EH (cell line): ENCODE results near the gene NHP2.
A peak's percentile ranks its signal among the peaks of the same experiment; 100 is the strongest.

ENCODE experiments used
- DNase-seq: peaks from one replicate; pipeline ENCODE4 v3.0.0-alpha.2; 2015; ENCODE audit warnings: low read depth

NHP2 gene

DNA sequence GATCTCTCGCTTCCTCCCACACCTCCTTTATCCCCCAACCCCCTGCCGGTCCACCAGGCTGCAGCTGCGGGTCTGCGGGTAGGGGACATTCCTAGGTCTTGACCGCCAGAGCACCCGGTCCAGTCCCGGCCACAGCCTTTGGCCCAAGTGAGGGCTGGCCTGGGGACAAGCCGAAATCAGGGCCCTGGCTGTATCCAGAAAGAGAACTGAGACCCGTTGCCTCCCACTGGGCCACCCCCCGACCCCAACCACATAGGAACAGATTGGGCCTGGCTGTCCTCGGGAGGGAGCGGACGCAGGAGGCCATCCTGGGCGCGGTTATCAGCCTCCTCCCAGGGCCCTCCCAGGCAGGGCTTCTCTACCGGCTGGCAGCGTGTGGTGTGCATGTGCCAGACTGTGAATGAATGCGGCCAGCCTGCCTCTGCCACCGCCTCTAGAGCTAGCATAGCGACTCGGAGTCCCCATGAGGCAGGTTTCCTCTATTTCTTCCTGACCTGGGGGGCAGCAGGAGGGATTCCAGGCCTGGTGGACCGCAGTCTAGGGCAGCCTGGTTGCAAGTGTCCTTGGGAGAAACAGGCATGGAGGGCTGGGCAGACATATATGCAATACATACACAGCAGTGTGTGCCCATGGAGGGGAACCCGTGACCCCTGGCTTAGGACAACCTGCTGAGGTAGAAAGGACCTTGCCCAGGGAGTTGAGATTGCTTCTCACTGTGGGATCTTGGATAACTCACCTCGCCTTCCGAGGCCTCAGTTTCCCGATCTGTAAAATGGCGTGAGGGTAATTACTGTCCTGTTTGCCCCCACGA is 39.2 kb downstream of the NHP2 start:
- no peak for DNase-seq

DNA sequence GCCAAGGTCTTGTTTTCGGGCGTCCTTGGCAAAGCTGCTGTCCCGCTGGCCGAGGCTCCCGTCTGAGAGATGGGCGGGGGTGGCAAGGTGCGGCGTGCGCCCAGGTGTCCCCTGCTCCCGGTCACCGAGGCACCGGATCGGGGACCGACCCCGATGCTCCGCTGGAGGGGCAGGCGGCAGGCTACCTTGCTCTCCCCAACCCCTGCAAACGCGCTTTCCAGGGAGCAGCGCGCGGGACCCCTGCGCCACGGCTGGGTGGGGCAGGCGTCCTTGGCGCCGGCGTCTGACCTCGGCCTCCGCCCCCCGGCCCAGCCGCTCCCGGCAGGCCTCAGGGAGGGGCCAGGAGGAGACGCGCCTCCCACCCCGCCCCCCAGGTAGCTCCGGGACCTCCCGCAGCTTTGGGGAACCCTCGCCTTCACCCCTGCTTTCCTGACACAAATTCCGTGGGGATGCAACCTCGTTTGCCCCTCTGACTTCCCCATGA is 39.8 kb downstream of the NHP2 start:
- DNase-seq, result no peak

DNA sequence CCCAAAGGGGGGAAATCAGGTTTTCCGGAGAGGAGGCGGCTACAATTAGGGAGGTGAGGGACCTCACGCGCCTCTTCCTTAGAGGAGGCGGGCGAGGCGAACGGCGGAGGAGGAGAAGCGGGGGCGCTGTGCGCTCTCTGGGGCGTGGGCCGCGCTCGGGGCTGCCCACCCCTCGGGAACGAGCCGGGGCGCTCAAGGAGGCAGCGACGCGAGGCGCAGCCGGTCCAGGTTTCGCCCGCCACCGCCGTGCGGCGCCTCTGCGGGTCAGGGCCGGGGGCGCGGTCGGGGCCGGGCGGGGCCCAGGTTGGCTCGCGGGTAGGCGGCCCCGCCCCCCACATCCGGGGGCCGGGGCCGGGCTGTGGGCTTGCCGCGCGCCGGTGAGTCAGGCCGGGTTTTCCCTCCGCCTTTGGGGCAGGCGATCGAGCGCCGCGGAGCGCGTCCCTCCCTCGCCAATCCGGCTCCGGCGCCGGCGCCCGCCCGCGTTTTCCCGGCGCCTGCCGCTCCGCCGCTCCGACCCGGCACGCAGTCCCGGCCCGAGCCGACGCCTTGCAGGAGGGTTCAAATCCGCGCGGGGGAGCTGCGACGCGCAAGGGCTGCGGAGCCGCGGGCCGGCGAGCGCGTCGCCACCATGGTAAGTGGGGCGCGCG is 40.4 kb downstream of the NHP2 start, which contains the start of gene N4BP3:
TSS of gene N4BP3 (plus strand) at position 392 of the 647 bp plus-strand sequence. CDS start 6,052 bp downstream, outside the sequence.
- DNase-seq, result peak; percentile 43

GRCh38 chr5:178112545-178112944 is 41.1 kb downstream of the NHP2 start:
- DNase-seq, result no peak

- DNase-seq, result peak; percentile 23
Observed at GRCh38 chr5:178111925-178112324, 41.8 kb downstream of the NHP2 start.

DNA sequence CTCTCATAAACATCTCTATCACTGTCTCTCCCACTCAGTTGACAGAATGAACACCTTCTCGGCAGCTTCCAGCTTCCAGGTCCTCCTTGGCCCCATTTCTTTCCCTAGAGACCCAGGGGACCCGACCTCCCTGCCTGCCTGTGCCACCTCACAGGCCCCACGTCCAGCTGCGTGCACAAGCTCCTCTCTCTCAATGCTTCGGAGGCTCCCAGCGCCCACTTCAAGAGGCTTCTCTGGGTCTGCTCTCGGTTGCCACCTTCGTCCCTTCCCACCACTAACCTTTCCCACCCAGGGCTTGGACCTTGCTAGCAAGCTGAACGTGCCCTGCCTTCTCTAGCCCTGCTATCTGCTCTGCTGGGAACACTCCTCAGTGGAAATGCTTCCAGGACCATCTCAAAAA is 43.2 kb downstream of the NHP2 start:
- DNase-seq, result no peak

DNA sequence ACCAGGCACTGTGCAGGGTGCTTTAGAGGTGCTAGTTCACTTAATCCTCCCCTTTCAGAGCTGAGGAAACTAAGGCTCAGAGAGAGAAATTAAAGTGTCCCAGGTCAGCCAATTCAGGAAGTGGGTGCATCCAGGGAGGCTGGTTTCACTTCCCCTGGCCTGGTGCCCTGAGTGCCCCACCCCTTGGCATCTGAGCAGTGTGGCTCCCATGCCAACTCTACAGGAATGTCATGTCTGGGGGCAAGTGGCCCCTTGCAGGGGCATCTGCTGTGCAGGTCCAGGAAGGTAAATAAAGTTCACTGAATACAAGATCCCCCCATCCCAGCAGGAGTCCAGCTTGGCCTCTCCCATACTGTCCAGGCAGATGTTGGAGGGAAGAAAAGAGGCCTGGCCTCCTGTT is 44.7 kb downstream of the NHP2 start:
- DNase-seq, result no peak

DNA sequence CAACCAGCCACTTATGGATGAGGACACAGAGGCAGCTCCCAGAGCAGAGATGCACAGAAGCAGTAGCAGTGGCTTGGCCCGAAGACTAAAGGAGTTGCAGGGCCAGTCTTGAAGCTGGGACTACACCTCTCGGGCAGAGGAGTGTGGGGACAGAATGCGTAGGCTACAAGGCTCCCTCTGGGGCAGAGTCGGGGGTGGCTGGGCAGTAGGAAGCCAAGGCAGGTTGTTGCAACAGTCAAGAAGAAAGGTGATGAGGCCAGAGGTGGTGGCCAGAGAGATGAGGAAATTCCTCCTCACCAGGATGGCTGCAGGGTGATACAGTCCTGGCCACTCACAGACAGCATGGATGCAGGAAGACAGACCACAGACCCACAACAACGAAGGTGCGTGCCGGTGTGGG is 45.2 kb downstream of the NHP2 start:
- DNase-seq, result no peak

GRCh38 chr5:178107756-178108310 is 45.9 kb downstream of the NHP2 start:
- no peak for DNase-seq

- DNase-seq, result no peak
Observed at GRCh38 chr5:178106556-178107239, 47.0 kb downstream of the NHP2 start.

- DNase-seq, result no peak
Observed at GRCh38 chr5:178106086-178106485, 47.6 kb downstream of the NHP2 start.

GRCh38 chr5:178104492-178104891 is 49.2 kb downstream of the NHP2 start:
- no peak for DNase-seq

- DNase-seq, result no peak
Observed at GRCh38 chr5:178103612-178104011, 50.1 kb downstream of the NHP2 start.
